Esophagus (tissue), 2 donors: ENCODE measurements around the gene ZNF101. TPM values are rescaled to one million over a fixed set of nuclear protein-coding genes. Genes with fewer than 3 reads are reported as not detected.

Source experiments
- H3K27ac ChIP-seq, 2 donors: one replicate each; pipeline ENCODE4 v1.5.1; 2013; ENCODE audit warnings: low read depth in 2 of 2, mild to moderate bottlenecking in 2 of 2, inconsistent platforms in 1 of 2, low read length in 1 of 2, moderate library complexity in 1 of 2
- H3K27me3 ChIP-seq, 2 donors: one replicate each; pipeline ENCODE4 v1.6.1; 2013; ENCODE audit warnings: low read length in 2 of 2, control low read depth in 1 of 2, mild to moderate bottlenecking in 1 of 2; ENCODE audit not compliant: insufficient read depth in 2 of 2, control insufficient read depth in 1 of 2
- H3K36me3 ChIP-seq, 2 donors: one replicate each; pipeline ENCODE4 v1.6.1; 2013; ENCODE audit warnings: low read length in 1 of 2; ENCODE audit not compliant: control insufficient read depth in 2 of 2, insufficient read depth in 2 of 2
- H3K4me1 ChIP-seq, 2 donors: one replicate each; pipeline ENCODE4 v1.6.1; 2013; ENCODE audit warnings: low read length in 1 of 2; ENCODE audit not compliant: control insufficient read depth in 2 of 2, insufficient read depth in 2 of 2
- H3K4me3 ChIP-seq, 2 donors: one replicate each; pipeline ENCODE4 v1.5.1; 2013; ENCODE audit warnings: low read length in 2 of 2, mild to moderate bottlenecking in 2 of 2, low read depth in 1 of 2, moderate library complexity in 1 of 2
- H3K9me3 ChIP-seq, 2 donors: one replicate each; pipeline ENCODE4 v1.6.1; 2013; ENCODE audit warnings: mild to moderate bottlenecking in 2 of 2, low read depth in 1 of 2, low read length in 1 of 2, moderate library complexity in 1 of 2; ENCODE audit not compliant: control insufficient read depth in 2 of 2, insufficient read depth in 1 of 2
- WGBS, 2 donors: extraction: QIAGEN DNeasy Blood & Tissue Kit; methylation state at CpG; one replicate each; pipeline ENCODE4 v1.1.7; 2013; 5-methylcytosine and 5-hydroxymethylcytosine counted together
- polyA plus RNA-seq, 2 donors: library from polyadenylated mRNA; stranded (reverse); fragments of 200-250 nt; gene quantifications; one replicate each; pipeline ENCODE4 v1.2.3, GENCODE V29; 2013
- donor health status: healthy with polysubstance abuse.
- donor health status: Bipolar disorder and iron deficiency.

The ZNF101 gene
- 10 to 100 TPM; 10.4 to 12.2 TPM for polyA plus RNA-seq

- peaks cover 2 to 3% of the 10 kb centered on the region in 2 donors for H3K4me1 ChIP-seq
- H3K4me3 ChIP-seq, result peak within 1 kb of the TSS; percentile 84 to 92
- H3K27me3 ChIP-seq, result no peaks in the 10 kb centered on the region
- no peaks in the 10 kb centered on the region for H3K9me3 ChIP-seq
- no peaks in the 10 kb centered on the region for H3K36me3 ChIP-seq
- WGBS, 2 donors, result 6% methylated on average over 29 to 36 of the region's 36 CpGs
- peak within 1 kb of the TSS; percentile 92 to 93 for H3K27ac ChIP-seq
Measured at GRCh38 chr19:19668230-19669012, at the start of gene ZNF101. ZNF101 (plus strand) TSS chr19:19668839; CDS start chr19:19668964, 125 bp downstream.

GRCh38 chr19:19619181-19619848 lies 49.3 kb upstream of the ZNF101 start:
- no peak overlapping the region for H3K27ac ChIP-seq
- H3K4me3 ChIP-seq, result no peak overlapping the region
- H3K9me3 ChIP-seq, result no peaks in the 10 kb centered on the region
- H3K27me3 ChIP-seq, result no peaks in the 10 kb centered on the region
- WGBS, 2 donors, result 51 to 57% methylated on average over 21 of the region's 21 CpGs
- H3K36me3 ChIP-seq, result peaks cover 0 to 6% of the 10 kb centered on the region in 2 donors
- H3K4me1 ChIP-seq, result peaks cover 0 to 6% of the 10 kb centered on the region in 2 donors

GRCh38 chr19:19619849-19620210 lies 48.8 kb upstream of the ZNF101 start:
- Histone ChIP-seq H3K4me1 (peaks cover 0 to 6% of the 10 kb centered on the region in 2 donors), H3K27me3 (no peaks in the 10 kb centered on the region), H3K9me3 (no peaks in the 10 kb centered on the region), H3K4me3 (no peak overlapping the region), H3K27ac (no peak overlapping the region), H3K36me3 (peaks cover 0 to 7% of the 10 kb centered on the region in 2 donors)
- WGBS, 2 donors, result 75 to 81% methylated on average over 7 of the region's 7 CpGs

DNA sequence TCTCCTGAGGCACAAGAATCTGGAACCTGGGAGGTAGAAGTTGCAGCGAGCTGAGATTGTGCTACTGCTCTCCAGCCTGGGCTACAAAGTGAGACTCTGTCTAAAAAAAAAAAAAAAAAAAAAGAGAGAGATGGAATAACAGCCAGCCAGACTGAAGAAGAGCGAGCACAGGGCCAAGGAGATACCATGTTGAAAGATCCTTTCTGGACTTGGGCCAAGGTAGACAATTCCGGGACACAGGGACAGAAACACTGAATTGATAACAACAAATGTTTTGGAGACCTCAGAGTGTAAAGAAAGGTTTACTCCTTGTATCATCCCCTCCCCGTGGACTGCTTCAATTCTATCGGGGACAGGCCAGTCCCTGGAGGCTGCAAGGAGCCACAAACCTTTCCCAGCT lies 45.3 kb upstream of the ZNF101 start:
- H3K4me3 ChIP-seq, result no peak overlapping the region
- no peaks in the 10 kb centered on the region for H3K9me3 ChIP-seq
- H3K36me3 ChIP-seq, result peaks cover 0 to 7% of the 10 kb centered on the region in 2 donors
- H3K4me1 ChIP-seq, result peaks cover 0 to 11% of the 10 kb centered on the region in 2 donors
- H3K27me3 ChIP-seq, result no peaks in the 10 kb centered on the region
- no peak overlapping the region for H3K27ac ChIP-seq
- 77 to 86% methylated on average over 5 of the region's 5 CpGs for WGBS, 2 donors

- H3K4me1 ChIP-seq, result peaks cover 0 to 7% of the 10 kb centered on the region in 2 donors
- no peak overlapping the region for H3K27ac ChIP-seq
- no peaks in the 10 kb centered on the region for H3K9me3 ChIP-seq
- 92 to 96% methylated on average over 19 of the region's 19 CpGs for WGBS, 2 donors
- H3K27me3 ChIP-seq, result no peaks in the 10 kb centered on the region
- H3K4me3 ChIP-seq, result no peak overlapping the region
- peaks cover 0 to 7% of the 10 kb centered on the region in 2 donors for H3K36me3 ChIP-seq
Measured at GRCh38 chr19:19624032-19624570, 44.5 kb upstream of the ZNF101 start.

GRCh38 chr19:19626516-19627472 lies 41.8 kb upstream of the ZNF101 start:
- peak overlapping the region in 1 of 2 donors; percentile 70 for H3K27ac ChIP-seq
- H3K9me3 ChIP-seq, result no peaks in the 10 kb centered on the region
- peaks cover 0 to 10% of the 10 kb centered on the region in 2 donors for H3K36me3 ChIP-seq
- peaks cover 0 to 7% of the 10 kb centered on the region in 2 donors for H3K4me1 ChIP-seq
- H3K27me3 ChIP-seq, result no peaks in the 10 kb centered on the region
- peak overlapping the region in 1 of 2 donors; percentile 67 for H3K4me3 ChIP-seq
- 92 to 94% methylated on average over 48 of the region's 48 CpGs for WGBS, 2 donors

- Histone ChIP-seq H3K27me3 (no peaks in the 10 kb centered on the region), H3K9me3 (no peaks in the 10 kb centered on the region), H3K4me1 (peaks cover 0 to 7% of the 10 kb centered on the region in 2 donors), H3K27ac (peak within 1 kb of the TSS; percentile 77 to 87), H3K4me3 (peak within 1 kb of the TSS; percentile 60 to 67), H3K36me3 (peaks cover 0 to 14% of the 10 kb centered on the region in 2 donors)
- 1 to 2% methylated on average over 43 to 87 of the region's 87 CpGs for WGBS, 2 donors
Measured at GRCh38 chr19:19627621-19628500, 40.8 kb upstream of the ZNF101 start, which contains the start of gene LPAR2. LPAR2 (minus strand) TSS chr19:19628220; CDS start chr19:19627275, 945 bp downstream.

GRCh38 chr19:19628501-19629134 lies 40.0 kb upstream of the ZNF101 start:
- Histone ChIP-seq H3K27ac (peak overlapping the region; percentile 77 to 87), H3K4me1 (peaks cover 0 to 7% of the 10 kb centered on the region in 2 donors), H3K9me3 (no peaks in the 10 kb centered on the region), H3K4me3 (peak overlapping the region; percentile 60 to 67), H3K36me3 (peaks cover 0 to 14% of the 10 kb centered on the region in 2 donors), H3K27me3 (no peaks in the 10 kb centered on the region)
- 6 to 10% methylated on average over 51 of the region's 51 CpGs for WGBS, 2 donors
